ENCODE measurements around the gene RBMS3.
"Not testable (repeated sequence)": the region's sequence is repeated elsewhere in the genome, so short reads cannot be mapped to it uniquely, and the experiment has no call there.

RBMS3 gene

DNA sequence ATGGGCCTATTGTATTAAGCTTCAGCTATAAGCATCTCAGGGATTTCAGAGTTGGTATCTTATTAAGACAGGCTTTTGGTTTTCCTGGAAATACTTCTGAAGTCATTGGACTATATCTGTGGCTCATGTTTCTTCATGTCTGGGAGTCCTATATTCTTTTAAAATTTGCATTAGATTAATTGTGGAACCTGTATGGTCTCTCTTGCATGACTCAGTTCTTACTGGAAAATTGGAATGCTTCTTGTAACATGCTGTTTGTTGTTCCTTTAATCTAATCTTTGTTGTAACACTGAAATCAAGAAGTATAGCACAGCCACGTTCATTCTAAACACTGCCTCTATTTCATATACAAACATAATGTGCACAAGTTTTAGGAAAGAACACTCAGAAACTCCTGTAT is 208.1 kb downstream of the RBMS3 start:
- no peak for DNase-seq

DNA sequence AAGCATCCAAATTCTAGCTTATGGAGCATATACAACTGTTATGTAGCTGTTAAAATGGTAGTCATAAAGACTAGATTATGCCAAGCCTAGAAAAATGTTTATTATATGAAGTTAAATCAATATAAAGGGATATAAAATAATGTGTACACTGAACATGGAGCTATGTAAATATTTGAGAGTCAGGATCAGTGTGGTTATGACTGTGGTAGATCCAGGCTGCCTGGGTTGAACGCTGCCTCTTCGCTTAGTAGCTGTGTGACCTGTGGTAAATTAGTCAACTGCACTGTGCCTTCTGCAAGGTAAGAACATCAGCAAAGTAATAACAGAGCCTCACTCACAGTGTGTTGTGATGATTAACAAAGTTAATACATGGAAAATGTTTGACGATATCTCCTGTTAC is 212.2 kb downstream of the RBMS3 start:
- DNase-seq, result no peak

DNA sequence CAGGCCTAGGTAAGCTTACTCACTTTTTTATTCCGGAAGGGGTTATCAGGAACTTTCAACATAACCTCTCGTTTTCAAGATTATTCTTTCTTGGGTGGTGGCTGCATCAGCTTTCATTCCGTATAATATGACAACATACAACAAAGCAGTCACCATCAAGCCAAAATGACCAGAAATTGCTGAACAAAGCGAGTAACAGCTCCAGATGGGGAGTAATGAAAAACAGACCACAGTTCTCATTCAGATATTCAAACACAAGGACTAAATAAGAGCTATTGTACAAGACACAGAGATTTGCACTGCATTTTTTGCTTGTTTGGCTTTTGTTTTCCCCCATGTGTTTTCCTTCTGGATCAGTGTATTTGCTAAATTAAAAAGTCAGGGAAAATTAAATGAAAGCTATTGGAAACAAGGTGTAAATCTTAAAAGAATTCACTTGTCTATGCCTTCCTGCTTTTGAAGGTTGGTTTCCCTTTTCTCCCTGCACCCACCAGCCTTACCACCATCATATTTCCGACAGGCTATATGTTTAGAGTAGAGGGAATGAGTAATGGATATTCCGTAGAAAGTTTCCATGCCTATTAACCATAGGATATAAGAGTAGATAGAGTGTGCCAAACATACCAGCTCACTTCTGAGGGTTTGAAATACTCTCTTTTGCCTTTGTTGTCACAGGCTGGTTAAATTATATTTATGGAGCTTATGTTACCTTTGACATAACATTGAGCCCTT is 213.6 kb downstream of the RBMS3 start:
- peak; percentile 37 for DNase-seq

DNA sequence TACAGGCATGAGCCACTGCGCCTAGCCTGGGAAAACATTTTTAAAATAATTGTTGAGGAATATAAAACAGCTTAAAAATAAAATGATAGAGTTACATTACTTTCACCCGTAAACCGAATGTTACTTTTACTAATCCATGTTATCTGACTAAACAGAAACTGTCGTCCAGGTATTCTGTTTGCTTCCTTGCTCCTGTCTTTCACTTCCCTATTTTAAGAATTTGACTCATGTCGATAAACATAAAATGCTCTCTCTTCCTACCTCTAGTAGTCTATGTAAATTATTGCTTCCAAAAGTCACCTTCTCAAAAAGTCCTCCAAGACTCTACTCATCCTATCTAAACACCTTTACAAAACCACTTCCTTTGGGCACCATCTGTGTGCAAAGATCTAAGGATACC is 216.4 kb downstream of the RBMS3 start:
- DNase-seq, result no peak

DNA sequence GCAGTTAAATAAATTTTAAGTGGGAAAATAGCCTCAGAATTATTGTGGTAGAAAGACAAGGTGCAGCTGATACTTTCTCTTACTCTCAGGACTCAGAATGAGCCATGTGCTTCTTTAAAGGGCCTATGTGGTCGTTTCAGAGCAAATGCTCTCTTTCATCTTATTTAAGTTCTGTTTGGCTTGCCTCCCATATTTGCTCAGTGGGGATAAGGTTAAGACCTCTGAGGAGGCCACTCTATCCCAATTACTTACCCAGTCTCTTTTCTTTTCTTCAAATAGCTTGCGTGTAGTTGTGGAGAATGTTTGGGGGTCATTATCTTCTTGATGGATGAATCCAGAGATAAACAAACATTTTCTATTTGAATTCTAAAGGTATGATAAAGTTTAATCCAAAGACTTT is 221.9 kb downstream of the RBMS3 start:
- no peak for DNase-seq

DNA sequence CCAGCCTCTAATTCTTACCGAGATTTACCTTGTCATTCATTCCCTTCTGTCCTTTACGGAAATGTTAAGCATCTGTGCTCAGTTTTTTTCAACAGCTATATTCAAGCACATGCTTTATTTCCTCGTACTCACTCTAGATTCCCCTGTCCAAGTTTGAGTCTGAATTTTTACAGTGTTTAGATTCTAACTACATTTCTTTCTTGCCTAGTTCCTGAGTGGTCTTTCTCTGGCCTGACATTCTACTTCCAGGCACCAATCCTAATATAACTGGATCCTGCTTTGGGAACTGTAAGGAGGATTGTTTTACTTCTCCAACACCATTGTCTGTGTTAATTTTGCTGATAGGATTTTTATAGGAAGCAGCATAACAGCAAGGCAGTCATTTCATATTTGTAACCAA is 222.4 kb downstream of the RBMS3 start:
- no peak for DNase-seq

DNA sequence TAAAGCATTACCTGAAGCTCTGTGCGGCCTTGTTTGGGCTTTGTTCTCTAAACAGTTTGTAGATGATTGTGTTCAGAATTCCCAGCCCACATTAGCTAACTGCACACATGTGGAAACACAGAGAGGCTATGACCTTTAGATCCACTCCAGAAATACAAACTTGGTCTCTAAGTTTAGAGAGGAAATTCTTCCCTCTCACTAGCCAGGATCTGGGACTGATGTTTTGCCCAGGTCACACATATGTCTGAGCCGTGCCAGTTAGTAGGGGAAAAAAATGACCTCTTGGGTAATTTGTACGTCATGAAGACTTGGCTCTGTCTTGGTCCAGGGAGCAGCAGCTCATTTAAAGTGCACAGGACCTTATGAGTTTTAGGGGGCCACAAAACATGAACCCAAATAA is 223.1 kb downstream of the RBMS3 start:
- no peak for DNase-seq

DNA sequence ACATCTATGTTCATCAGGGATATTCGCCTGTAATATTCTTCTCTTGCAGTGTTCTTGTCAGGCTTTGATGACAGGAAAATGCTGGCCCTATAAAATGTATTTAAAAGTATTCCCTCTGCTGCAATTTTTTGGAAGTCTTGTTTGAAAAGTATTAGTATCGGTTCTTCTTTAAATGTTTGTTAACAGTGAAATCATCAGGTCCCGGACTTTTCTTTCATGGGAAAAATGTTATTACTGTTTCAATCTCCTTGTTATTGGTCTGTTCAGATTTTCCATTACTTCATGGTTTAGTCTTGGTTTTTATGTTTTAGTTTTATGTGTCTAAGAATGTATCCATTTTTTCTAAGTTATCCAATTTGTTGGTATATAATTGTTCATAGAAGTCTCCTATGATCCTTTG is 225.6 kb downstream of the RBMS3 start:
- no peak for DNase-seq

DNA sequence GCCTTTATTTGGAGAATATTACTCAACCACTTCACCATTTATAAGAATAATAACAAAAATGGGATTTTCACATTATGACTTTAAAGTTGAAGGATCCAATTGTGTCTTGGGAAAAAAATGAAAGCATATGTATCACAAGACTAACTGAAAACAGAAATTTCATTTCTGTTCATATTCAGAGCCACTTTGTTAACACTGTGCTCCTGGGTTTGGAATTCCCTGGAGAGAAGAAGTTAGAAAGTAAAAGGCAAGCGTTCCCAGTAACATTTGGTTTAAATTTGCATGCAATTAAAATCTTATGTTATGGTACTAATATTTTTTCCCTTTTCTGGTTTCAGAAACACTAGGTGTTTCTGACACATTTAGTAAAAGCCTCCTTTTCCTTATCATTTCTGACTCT is 230.8 kb downstream of the RBMS3 start:
- DNase-seq, result no peak

DNA sequence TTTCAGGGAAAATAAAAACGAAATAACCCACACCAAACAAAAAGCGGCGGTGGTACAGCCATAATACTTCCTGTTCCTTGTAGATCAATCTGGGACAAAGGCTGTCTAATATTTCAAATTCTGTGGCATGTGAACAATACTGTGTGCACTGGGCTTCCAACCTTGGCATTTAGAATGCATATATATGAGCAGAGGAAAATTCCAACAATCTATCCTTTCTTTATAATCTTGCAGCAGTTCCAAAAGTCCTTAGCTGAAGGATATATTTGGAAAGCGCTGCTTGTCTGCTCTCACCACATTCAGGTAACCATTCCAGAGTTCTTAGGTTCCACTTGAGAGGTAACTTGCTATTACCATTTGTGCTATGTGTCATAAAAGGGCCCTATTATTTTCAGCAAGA is 231.8 kb downstream of the RBMS3 start:
- no peak for DNase-seq

DNA sequence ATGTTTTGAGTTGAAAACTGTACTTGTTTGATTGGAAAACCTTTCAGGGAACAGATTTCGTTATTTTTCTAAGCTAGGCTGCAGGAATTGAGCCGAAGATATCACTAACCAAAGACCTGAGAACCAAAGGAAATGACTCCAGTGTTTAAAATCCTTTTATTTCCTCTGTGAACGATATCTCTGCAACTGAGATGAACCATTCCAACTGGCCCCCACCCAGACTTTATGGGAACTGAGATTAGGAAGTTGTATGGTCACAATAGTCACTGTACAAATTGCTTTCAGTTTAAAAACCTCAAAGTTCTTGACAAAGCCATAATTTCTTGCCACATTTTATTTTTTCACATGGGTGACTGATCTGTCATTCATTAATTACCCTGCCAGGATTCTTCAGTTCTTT is 232.4 kb downstream of the RBMS3 start:
- DNase-seq, result peak; percentile 62

DNA sequence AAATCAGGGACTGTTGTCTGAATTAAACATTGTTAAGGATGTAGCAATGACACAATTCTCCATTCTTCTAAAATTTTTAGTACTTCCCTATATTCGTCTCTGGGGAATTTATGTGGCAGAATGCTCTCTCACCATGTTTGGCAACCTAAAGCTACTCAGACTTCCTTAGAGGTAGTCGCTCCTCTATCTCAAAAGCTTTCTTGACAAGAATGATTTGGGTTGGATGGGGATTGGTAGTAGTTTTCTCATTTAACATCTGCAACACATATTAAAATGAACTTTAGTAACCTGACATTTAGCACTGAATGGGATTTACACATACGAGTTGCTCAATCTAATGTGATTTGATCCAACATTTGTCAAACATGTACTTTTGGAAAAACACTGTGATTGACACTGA is 233.3 kb downstream of the RBMS3 start:
- no peak for DNase-seq

DNA sequence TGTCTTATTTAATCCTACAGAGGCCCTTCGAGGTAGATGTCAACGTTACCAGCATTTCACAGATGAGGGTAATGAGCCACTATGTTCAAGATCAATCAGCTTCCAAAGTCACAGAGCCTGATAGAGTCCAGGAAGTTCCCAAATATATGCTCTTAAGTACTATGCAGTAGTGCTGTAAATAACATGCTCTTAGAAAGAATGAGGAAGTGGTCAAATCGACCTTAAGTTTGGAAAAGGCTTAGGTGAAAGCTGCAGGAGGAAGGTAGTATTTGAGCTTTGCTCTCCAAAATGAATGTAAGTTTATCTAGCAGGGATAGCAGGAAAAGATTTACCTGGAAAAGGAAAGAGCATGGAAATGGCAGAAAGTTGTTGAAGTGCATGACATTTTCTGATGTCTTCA is 234.0 kb downstream of the RBMS3 start:
- DNase-seq, result no peak

DNA sequence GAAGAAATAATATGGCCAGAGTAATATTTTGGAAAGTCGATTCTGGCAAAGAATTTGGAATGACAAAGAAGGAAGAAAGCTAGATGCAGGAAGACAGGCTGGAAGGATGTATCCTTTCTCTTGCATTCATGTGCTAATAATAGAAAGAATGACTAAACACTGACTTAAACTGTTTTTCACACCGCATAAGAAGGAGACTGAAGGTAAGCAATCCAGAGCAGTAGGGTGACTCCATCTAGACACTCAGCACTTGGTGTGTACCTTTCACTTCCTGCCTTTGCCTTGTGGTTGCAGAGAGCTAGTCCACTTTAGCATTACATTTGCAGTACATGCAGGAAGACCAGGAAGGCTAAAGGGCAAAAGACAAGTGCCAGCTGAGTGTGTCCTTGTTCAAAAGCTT is 234.6 kb downstream of the RBMS3 start:
- DNase-seq, result peak; percentile 69

DNA sequence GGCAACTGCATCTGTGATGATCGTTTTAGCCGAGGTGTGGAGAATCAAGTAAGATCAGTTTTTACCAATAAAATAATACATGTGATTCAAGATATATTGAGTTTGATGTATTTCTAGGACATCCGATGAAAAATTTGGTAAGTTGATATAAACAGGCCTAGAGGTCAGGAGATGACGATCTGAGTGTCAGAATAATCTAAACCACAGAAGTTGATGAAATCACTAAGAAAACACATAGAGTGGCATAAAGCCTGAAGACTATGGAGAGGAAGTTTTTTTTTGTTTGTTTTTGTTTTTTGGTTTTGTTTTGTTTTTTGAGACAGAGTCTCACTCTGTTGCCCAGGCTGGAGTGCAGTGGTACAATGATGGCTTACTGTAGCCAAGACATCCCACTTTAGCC is 235.3 kb downstream of the RBMS3 start:
- DNase-seq, result no peak

DNA sequence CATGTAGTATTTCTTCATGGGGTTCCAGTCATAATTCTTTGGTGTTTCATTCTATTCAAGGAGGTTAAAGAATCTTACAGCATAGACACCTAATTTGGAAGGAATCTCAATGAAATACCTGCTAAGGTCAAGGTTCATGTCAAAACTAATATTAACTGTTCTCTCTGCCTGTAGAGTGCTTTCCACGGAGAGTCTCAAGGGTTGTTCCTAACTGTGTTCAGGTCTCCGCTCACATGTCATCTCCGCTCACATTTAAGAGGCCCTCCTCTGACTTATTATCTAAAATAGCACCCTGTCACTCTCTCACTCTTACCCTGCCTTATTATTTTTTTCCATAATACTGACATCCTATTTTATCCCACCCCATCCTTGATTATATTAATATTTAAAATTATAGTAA is 239.9 kb downstream of the RBMS3 start:
- no peak for DNase-seq

DNA sequence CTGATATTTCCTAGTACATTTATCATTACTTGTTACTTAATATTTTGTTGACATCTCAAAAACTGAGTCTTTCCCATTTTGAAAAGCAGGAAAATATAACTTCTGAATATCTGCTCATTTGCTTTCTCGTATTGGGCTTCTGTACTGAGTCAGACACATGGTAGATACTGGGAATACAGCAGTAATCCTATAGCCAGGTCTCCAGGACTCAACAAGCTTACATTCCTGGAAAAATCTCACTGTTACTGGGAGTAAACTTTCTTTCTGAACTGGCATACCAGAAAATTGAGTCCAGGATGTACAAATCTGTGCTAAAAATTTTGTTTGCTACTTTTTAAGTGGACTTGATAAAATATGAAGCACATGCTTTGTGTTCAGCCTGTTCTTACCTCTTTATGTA is 240.4 kb downstream of the RBMS3 start:
- peak; percentile 25 for DNase-seq

DNA sequence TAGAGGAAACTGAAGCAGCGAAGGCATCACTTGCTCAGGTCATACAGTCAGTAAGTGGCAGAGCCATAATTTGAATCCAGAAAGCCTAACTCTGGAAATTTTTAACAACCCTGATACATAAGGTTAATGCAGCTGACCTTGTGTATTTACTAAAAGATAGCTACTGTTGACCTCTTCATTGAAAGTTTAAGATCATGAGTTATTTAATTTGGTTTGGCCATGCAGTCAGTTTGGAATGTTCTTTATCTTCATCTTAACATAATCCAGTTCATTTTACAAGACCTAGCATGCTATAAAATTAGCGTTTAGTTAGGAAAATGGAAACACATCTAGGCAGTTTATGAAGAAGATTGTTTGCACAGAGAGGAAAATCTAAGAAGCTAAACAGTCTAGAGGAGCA is 240.9 kb downstream of the RBMS3 start:
- no peak for DNase-seq

DNA sequence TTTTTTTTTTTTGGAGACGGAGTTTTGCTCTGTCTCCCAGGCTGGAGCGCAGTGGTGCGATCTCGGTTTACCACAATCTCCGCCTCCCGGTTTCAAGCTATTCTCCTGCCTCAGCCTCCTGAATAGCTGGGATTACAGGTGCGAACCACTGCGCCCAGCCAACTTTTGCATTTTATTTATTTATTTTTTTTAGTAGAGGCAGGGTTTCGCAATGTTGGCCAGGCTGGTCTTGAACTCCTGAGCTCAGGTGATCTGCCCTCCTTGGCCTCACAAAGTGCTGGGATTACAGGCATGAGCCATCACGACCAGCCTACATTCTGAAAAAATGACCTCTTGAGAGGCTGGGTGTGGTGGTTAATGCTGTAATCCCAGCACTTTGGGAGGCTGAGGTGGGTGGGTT is 243.6 kb downstream of the RBMS3 start:
- DNase-seq, result not testable (repeated sequence)

DNA sequence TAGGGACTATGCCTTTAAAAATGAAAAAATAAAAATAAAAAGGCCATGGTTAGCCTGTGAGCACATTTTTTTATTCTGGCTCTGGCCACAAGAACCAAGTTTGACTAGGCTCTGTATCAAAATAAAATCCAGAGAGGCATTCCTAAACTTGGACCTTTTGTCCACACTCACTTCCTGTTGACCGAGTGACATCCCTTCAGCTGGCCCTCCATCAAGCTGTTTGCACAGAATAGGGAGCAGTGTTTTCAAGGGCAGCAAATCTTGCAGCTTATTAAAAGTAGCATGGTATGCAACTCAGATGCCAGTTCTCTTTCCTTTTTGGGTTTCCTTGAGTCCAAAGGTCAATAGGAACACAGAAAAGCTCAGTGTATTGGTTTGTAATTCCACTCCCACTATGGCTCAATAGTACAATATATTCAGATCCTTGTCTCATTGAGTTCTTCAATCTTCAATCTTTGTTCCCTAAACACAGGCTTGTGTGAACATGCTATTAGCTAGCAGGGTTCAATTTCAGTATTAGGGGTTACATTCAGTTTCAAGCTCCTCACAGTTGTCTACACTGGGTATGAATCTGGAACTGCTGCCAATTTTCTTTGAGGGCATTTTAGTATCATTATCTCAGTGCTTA is 244.5 kb downstream of the RBMS3 start:
- DNase-seq, result peak; percentile 61

DNA sequence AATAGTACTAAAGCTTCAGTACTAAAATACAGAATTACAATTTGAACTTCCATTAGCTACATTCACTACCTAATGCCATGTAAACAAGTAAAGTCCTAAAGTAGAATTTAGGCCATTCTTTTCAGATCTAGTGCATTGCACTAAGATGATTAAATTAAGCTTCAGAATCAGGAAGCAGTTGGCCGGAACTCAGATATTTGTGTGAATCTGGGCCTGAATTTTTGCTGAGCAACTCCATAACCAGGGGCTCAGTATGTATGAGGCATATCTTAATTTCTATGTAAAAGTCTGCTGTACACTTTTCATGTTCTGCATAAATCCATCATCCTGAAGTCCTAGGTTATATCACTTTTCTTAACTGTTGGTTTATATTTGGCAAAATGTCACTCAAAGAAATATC is 246.4 kb downstream of the RBMS3 start:
- no peak for DNase-seq

DNA sequence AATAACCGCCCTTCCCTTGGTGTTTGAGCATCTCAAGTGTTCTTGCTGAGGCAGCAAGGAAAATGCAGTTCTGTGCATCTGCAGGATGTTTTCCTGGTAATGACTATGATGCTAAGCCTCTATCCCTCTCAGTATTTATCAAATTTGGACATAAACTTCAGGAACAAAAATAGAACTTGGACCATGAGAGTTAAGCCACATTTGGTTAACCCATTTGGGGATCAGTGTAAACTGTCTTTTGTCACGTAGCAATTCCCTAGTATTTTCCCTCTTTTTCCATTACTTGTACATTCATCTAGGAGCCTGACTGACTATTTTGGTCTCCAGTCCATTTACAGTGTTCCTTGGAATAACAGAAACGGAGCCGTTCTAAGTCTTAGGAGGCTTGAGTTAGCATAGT is 250.8 kb downstream of the RBMS3 start:
- DNase-seq, result no peak

DNA sequence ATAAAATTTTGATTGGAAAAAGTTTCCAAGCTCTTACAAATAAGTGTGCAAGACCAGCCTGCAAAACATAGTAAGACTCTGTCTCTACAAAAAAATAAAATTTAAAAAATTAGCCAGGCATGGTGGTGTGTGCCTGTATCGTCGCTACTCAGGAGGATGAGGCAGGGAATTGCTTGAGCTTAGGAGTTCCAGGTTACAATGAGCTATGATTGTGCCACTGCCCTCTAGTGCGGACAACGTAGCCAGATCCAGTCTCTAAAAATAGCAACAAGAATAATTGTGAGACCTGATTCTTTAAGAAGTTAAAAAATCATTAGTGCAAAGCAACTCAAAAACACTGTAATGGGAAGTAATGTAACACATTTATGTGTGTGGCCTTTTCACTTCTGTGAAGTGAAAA is 251.6 kb downstream of the RBMS3 start:
- no peak for DNase-seq

DNA sequence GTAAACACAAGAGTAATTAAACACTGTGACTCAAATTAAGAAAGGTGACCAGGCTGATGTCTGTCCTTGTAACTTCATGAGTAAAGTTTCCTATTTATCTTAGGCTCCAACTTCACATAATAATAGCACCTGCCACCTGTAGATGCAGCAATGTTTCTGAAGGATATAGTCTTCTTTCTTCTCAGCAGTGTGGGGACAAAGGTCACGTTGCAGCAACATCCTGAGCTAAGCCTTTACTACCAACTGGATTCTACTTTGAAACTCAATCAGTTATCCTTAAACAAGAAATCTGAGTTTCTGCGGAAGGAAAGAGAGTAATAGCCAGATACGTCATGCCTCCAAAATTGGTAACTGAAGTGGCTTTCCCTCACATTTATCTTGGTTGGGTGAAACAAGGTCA is 253.1 kb downstream of the RBMS3 start:
- no peak for DNase-seq
